NCI-H1048 (cell line): Measurements from ENCODE around the gene S1PR3.

ENCODE experiments used
- DNase-seq: peaks from one replicate; lab custom pipeline; 2025; lab: John Stamatoyannopoulos, UW

S1PR3 gene

GRCh38 chr9:89009546-89009840 lies 18.2 kb downstream of the S1PR3 start:
- DNase-seq: no peak

- no peak for DNase-seq
Measured at GRCh38 chr9:89010056-89010455, 18.8 kb downstream of the S1PR3 start.

DNA sequence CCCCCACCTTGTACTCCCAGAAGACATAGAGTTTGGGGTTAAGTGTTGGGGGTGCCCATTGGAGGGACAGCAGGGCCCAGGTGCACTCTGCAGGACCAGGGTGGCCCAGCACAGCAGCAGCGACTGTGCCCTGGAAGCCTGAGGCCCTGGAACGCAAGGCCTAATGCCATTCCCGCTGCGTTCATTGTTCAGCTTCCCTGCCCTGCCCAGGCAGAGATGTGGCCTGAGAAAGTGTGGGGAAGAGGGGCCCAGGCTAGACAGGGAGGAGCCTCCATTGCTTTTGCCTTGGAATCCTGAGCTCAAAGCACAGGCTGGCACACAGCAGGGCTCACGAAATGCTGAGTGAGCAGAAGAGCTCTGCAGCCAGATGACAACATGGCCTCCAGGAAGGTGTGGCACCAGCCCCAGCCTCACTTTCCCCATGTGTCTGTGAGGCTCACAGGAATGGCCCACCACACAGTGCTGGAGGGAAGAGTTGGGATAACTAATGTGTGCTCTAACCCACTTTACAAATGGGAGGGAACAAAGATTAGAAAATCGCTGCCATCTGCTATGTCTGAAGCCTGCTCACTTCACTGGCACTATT lies 19.4 kb downstream of the S1PR3 start:
- no peak for DNase-seq

GRCh38 chr9:89011683-89012082 lies 20.4 kb downstream of the S1PR3 start:
- no peak for DNase-seq

GRCh38 chr9:89012294-89013042 lies 21.2 kb downstream of the S1PR3 start:
- DNase-seq: no peak

DNA sequence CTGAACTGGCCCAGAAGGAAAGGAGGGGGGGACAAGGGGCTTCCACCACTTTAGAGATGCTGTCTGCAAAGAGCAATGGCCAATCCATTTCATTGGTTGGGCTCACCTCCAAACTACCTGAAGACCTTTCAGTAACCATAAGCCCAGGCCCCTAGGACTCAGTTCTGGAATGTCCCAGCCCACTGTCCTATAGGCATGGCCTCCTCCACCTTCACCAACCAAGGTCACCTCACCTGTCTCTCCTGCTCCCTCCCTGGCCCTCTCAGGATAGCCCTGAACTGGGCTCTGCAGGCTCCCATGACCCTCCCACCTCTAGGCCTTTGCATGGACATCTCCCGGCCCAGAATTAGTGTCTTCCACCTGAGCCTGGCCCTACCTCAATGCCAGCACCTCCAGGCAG lies 22.4 kb downstream of the S1PR3 start:
- no peak for DNase-seq

DNA sequence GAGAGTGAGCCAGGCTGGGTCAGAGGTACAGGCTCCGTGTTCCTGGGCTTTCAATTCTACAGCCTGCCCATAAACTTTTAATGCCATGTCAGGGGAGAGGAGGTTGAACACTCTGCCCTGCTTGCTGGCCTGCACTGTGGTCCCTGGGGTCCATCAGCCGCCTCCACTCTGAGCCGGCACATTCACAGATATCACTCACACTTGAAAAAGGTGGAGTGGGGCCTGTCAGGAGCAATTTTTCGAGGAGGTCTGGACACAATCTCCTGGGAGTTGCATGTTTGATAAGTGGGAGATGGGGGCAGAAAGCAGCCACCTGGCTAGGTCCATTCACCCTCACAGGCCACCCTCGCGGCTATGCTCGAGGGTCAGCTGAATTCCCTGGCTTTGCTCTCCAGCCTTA lies 22.9 kb downstream of the S1PR3 start:
- no peak for DNase-seq

DNA sequence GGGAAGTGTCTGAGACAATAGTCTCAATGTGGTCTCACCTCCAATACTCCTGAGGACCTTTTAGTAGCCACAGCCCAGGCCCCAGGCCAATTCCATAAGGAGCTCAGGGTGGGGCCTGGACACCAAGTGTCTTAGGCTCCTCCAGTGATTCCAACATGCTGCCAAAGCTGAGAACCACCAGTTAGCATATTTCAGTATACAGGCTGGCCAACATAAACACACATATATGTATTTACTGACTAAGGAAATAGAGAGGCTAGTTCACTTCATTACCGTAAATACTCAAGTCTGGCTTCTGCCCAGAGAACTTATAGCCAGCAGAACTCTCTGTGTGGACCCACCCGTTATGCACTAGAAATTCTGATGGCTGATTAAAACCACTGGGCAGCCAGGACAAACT lies 24.1 kb downstream of the S1PR3 start:
- DNase-seq: no peak

- no peak for DNase-seq
Measured at GRCh38 chr9:89020754-89021153, 29.5 kb downstream of the S1PR3 start.

- no peak for DNase-seq
Measured at GRCh38 chr9:89021154-89021803, 30.0 kb downstream of the S1PR3 start.

DNA sequence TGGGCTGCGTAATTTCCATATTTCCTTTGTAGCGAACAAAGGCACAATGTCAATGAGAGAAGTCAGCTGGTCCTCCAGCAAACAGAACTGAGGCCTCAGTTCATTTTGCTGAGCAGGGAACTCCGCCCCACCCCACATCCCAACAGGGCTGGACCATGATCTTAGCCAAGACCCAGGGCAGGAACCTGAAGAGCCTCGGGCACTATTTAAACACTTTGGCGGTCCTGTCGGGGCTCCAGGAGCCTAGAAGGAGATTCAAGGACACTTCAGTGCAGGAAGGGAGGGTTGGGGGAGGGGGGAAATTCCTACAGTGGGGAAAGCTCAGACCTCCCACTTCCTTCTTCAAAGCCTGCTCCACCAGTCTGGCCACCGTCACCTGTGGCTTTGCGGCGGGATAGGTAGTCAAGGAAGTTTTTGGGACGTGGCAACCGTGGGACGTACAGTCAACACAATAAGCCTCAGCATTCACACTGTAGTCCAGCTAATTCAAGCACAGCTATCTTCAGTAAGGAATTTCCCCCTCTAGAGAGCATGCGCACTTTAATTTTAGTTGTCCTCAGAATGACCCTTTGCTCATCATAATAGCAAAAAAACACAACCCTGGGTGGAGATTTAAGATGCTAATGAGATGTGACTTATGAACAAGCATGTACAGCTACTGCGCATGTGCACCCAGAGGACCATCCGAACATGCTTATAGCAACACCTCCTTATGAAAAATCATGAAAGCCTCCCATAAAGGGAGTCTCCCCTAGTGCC lies 30.9 kb downstream of the S1PR3 start:
- DNase-seq: no peak

GRCh38 chr9:89022902-89023301 lies 31.6 kb downstream of the S1PR3 start:
- DNase-seq: no peak

DNA sequence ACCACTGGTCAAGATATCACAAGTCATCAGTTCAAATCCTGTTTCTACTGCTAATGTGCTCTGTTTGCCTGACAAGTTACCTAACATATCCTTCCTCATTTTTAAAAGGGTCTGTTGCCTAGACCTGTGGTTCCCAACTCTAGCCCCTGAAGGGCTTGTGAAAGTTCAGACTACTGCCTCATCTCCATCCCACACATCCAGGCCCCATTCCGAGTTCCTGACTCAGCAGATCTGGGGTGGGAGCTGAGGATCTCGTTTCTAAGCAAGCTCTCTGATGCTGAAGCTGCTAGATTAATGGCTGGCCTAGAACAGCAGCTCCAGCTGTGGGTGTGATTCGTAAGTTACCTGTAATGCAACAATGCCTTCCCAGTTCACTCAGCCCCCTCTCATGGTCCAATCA lies 32.5 kb downstream of the S1PR3 start:
- no peak for DNase-seq

DNA sequence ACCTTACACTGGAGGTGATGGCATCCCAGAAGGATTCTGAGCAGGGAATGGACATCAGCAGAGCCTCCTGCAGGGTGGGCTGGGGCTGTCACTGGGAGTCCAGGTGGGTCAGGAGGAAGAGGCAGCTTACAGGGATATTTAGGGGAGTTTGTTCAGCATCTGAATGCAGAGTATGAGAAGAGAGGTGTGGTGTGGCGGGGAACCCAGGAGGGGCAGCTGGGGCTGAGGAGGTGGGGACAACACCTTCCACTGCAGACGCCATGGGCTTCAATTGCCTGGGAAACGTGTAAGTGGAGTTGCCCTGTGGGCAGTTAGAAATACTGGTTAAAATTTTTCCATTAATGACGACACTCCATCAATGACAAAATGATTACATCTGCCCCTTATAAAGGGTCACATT lies 33.5 kb downstream of the S1PR3 start:
- DNase-seq: no peak

DNA sequence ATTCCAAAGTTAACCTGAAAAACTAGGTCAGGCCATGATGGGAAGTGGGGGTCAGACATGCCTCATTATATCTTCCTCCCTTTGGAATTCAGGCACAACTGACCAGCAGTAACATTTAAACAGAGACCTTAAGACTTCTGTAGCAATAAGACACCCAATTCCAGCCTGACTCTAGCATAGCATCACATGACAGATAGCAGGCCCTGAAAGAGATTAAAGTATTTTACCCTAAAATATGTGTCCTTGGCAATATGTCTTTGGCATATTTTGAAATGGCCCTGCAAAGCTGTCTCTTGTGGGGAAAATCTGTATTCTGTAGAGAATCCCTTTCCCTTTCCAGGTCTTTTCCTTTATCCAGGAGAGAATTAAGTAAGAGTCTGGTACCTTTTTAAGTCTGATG lies 34.3 kb downstream of the S1PR3 start:
- no peak for DNase-seq

DNA sequence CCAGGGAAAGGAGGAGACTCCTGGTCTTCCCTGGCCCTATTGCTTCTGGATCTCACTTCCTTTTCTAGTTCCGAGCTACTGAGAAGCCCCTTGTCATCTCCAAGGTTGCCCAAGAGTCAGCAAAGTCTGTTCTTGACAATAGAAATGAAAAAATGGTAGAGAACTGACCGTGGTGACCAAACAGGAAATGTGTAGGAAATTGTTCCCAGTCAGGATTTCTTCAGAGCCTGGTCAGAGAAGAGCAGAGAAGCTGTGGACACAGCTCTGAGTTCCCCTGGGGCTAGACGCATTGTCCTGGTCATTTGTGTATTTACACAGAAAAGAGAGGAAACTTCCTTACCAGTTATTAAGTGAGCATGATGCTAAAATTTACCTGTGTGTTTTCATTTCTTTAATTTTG lies 35.6 kb downstream of the S1PR3 start:
- no peak for DNase-seq

DNA sequence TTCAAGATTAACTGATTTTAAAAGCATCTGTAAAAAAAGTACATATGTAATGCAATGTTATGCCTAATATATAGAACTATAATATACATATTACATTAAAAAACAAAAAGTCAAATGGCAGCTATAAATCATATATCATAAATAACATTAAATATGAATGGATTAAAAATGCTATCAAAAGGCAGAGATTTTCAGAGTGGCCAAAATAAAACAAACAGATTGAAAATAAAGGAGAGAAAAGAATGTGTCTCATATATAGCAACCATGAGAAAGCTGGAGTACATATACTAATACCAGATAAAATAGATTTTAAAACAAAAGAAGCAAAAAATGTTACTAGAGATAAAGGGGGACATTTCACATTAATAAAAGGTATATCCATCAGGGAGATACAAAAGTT lies 38.5 kb downstream of the S1PR3 start:
- no peak for DNase-seq

DNA sequence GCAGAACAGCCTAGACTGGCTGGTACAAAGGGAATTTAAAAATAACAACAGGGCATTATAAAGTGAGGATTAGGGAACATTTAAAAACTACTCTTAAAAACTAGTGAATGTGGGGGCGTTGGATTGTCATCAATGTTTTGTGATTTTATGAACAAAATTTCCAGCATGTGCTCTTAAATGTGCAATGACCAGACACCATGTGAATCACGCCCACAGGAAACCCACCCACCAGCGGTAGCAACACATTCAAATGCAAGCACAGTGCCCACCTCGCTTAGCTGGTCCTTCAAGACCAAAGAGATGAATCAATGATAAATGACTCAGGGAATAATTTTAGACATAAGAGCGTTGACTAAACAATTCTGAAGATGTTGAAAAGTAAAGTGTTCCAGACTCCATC lies 40.9 kb downstream of the S1PR3 start:
- DNase-seq: no peak

DNA sequence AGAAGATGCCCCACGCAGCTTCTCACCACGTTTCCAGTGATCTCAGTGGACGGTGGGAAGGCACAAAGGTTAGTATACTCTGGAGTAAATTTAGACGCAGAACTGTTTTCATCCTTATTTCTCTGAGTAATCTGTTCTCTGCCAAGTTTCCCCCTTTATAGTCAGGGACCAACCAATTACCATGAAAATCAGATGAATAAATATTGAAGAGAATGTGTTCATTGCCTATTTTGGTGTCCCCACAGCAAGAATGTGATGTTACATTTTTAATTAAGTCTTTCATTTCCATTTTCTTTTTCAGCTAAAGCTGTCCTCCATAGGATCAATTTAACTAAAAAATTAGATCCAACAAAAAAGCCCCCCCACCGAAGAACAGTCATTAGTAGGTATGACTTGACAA lies 41.4 kb downstream of the S1PR3 start:
- DNase-seq: no peak

- DNase-seq: no peak
Measured at GRCh38 chr9:89036383-89036782, 45.1 kb downstream of the S1PR3 start.

DNA sequence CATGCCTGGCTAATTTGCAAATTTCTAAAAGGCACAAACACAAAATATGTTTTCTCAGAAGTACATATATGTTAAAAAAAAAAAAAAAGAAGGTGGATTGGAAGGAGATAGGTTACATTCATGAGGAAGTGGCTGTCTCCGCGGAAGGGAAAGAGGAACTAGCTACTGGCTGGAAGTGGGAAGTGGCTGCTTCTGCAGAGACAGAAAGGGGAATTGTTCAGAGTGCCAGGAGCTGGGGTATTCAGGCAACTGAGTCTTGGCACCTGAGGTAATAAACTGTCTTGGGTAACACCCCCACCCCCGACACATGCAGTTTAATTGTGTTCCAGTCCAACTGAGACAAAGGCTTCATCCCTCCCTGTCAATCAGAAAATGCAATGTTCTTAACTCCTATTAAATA lies 45.6 kb downstream of the S1PR3 start:
- no peak for DNase-seq

- no peak for DNase-seq
Measured at GRCh38 chr9:89037346-89037745, 46.1 kb downstream of the S1PR3 start.

DNA sequence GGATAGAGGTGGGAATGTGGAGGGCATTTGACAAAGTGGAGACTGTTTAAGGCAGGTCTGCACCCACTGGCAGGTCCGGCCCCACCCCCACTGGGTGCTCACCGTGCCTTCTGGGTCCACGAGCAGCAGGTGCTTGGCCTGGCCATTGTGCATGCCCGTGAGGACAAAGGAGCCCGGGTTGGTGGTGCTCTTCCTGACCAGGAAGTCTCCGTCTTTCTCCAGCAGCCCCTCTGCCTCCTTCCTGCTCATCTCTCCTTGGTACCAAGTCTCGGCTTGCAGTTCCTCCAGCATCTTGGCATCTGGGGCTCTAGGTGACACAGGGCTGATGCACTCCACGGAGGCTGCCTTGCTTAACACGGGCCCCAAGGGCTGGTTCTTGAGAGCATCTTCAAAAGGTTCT lies 46.6 kb downstream of the S1PR3 start:
- DNase-seq: no peak
